Brain microvascular endothelial cell (primary cell): ENCODE results near the gene CDC40.

Experiments used
- DNase-seq: peaks from one replicate; pipeline ENCODE4 v3.0.0-alpha.2; 2020
- H3K27ac ChIP-seq: fragments of 250-450 bp; sonication (Bioruptor Pico); 2 replicates; pipeline ENCODE4 v1.5.1; 2020; ENCODE audit warnings: mild to moderate bottlenecking, moderate library complexity
- H3K27me3 ChIP-seq: fragments of 250-450 bp; sonication (Bioruptor Pico); replicated peaks from 2 replicates; pipeline ENCODE4 v1.5.1; 2020; ENCODE audit warnings: mild to moderate bottlenecking
- H3K36me3 ChIP-seq: fragments of 250-450 bp; sonication (Bioruptor Pico); replicated peaks from 2 replicates; pipeline ENCODE4 v1.5.1; 2020; ENCODE audit warnings: mild to moderate bottlenecking
- H3K4me3 ChIP-seq: 2 replicates; pipeline ENCODE4 v1.5.1; 2011; ENCODE audit warnings: low read depth, mild to moderate bottlenecking, control low read depth, low read length, moderate library complexity
- in situ Hi-C: cut with HindIII; loops from 2 replicates; pipeline ENCODE4 v1.10.0; 2017; ENCODE audit warnings: low sequenced_read_pairs, low pct_ligation_motif_present
- TF ChIP-seq, protein P1 (sequence below): IDR thresholded peaks from 2 replicates; pipeline ENCODE4 v1.5.1; 2011; ENCODE audit warnings: low read depth, mild to moderate bottlenecking, moderate library complexity, low read length, control low read depth, inconsistent platforms; ENCODE audit errors: missing control alignments

The CDC40 gene

DNA sequence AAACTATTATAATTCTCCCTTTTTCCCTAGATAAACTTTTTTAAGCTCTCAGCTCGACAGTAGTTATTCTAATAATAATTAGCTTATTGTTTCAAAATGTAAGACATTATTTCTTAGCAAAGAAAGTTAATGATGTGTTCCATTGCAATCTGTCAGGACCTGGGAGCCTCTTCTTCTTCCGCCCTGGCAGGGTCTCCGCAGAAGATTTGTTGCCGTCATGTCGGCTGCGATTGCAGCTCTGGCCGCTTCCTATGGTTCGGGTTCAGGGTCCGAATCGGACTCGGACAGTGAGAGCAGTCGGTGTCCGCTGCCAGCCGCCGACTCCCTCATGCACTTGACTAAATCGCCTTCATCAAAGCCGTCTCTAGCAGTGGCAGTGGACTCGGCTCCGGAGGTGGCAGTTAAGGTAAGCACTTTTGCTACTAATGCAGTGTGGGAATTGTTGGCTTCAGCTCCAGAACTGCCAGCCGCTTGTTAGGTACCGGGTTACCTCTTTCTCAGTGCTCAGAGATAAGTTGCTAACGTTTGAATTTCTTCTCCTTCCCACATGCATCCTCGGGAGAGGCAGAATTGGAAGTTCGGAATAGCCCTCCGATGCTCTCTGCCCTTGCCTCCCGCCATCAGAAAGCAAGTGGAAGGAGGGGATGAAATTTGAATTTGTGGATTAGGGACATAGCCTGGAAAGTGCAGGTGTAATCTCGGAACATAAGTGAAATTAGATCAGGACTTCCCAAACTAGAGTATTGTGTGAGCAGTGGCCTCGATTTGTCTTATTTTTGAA lies at the start of gene CDC40:
Gene CDC40, plus strand, starts transcription at position 200 of the 781 bp plus-strand sequence. Its CDS starts 18 bp downstream, at position 218.
- TF ChIP-seq, protein P1, sequence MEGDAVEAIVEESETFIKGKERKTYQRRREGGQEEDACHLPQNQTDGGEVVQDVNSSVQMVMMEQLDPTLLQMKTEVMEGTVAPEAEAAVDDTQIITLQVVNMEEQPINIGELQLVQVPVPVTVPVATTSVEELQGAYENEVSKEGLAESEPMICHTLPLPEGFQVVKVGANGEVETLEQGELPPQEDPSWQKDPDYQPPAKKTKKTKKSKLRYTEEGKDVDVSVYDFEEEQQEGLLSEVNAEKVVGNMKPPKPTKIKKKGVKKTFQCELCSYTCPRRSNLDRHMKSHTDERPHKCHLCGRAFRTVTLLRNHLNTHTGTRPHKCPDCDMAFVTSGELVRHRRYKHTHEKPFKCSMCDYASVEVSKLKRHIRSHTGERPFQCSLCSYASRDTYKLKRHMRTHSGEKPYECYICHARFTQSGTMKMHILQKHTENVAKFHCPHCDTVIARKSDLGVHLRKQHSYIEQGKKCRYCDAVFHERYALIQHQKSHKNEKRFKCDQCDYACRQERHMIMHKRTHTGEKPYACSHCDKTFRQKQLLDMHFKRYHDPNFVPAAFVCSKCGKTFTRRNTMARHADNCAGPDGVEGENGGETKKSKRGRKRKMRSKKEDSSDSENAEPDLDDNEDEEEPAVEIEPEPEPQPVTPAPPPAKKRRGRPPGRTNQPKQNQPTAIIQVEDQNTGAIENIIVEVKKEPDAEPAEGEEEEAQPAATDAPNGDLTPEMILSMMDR, result no peak
- in situ Hi-C loops, result no loop called here
- Histone ChIP-seq H3K4me3 (peak within 1 kb of the TSS; percentile 81), H3K36me3 (no peaks in the 10 kb centered on the region), H3K27ac (peak within 1 kb of the TSS; percentile 95), H3K27me3 (no peaks in the 10 kb centered on the region)
- DNase-seq, result no peak

- TF ChIP-seq, protein P1, result no peak
- Histone ChIP-seq H3K36me3 (no peaks in the 10 kb centered on the region), H3K27ac (no peak overlapping the region), H3K27me3 (no peaks in the 10 kb centered on the region), H3K4me3 (no peak overlapping the region)
- no peak for DNase-seq
- in situ Hi-C loops, result no loop called here
These were observed 42.0 kb upstream of the CDC40 start for GRCh38 chr6:110137924-110138887.

DNA sequence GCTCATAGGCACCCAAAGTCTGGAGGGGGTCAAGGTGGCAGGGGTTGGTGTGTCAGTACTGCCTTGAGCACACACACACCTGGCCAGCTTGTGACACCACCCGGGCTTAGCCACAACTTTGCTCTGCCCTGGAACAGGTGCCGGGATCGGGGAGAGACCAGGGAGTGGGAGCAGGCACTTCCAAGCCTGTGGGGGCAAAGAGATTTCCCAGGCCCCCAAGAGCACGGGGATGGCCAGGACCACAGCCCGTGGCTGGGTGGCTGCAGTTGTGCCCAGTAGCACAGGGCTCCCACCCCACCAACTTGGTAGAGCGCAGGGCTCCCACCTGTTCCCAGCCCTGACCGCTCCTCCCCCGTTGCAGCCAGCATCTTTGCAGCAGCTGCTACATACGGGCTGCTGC lies 41.2 kb upstream of the CDC40 start:
- no peak for DNase-seq
- H3K27me3 ChIP-seq, result no peaks in the 10 kb centered on the region
- H3K36me3 ChIP-seq, result no peaks in the 10 kb centered on the region
- no peak overlapping the region for H3K4me3 ChIP-seq
- in situ Hi-C loops, result no loop called here
- no peak overlapping the region for H3K27ac ChIP-seq
- TF ChIP-seq, protein P1, result no peak

- DNase-seq, result peak; percentile 51
- Histone ChIP-seq H3K27me3 (no peaks in the 10 kb centered on the region), H3K27ac (peak overlapping the region; percentile 23), H3K4me3 (no peak overlapping the region), H3K36me3 (no peaks in the 10 kb centered on the region)
- TF ChIP-seq, protein P1, result no peak
- in situ Hi-C loops, result no loop called here
These were observed 39.6 kb upstream of the CDC40 start for GRCh38 chr6:110140650-110141049.

DNA sequence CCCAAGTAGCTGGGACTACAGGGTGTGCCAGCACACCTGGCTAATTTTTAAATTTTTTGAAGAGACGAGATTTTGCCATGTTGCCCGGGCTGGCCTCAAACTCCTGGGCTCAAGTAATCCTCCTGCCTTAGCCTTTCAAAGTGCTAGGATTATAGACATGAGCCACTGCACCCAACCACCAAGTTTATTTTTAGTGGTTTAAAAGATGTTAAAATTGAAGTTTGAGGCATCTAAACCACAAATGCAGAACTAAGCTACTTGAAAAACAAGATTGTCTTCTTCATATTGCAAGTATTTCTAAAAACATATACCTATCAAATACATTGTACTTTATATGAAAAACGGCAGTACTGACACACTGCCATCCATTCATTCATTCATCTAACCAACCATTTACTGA lies 32.4 kb upstream of the CDC40 start:
- in situ Hi-C loops, result no loop called here
- Histone ChIP-seq H3K4me3 (no peak overlapping the region), H3K27me3 (no peaks in the 10 kb centered on the region), H3K27ac (no peak overlapping the region), H3K36me3 (no peaks in the 10 kb centered on the region)
- TF ChIP-seq, protein P1, result no peak
- DNase-seq, result no peak
